NCI-H2081 treated with DMSO at 0.1 percent for 48 hours (cell line): Measurements from ENCODE around the gene TMEM86B.
"Not testable (repeated sequence)": the region's sequence is repeated elsewhere in the genome, so short reads cannot be mapped to it uniquely, and the experiment has no call there.

Experiments
- DNase-seq: peaks from one replicate; lab custom pipeline; 2025; lab: John Stamatoyannopoulos, UW

TMEM86B gene

DNA sequence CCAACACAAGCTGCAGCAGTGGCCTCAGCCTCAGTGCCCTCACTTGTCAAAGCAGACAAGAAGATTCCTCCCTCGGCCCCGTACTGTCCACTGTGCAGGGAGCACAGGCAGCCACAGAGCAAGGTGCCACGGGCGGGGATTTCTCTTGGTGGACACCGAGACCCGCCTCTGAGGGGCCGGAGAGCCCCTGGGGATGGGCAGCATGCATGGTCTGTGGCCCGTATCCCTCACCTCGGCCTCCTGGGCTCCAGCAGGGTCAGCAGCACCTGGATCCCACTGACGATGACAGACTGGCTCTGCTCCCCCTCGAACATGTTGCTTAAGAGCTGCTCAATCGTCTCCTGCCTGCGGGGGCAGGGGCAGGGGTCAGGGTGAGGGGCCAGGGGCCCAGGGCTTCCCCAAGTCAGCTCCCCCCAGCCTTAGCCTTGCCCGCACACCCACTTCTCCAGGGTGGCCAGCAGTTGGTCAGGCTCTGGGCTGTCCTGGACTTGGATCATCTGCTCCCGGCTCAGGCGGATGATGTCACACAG, 13.4 kb upstream of the TMEM86B start:
- no peak for DNase-seq

DNA sequence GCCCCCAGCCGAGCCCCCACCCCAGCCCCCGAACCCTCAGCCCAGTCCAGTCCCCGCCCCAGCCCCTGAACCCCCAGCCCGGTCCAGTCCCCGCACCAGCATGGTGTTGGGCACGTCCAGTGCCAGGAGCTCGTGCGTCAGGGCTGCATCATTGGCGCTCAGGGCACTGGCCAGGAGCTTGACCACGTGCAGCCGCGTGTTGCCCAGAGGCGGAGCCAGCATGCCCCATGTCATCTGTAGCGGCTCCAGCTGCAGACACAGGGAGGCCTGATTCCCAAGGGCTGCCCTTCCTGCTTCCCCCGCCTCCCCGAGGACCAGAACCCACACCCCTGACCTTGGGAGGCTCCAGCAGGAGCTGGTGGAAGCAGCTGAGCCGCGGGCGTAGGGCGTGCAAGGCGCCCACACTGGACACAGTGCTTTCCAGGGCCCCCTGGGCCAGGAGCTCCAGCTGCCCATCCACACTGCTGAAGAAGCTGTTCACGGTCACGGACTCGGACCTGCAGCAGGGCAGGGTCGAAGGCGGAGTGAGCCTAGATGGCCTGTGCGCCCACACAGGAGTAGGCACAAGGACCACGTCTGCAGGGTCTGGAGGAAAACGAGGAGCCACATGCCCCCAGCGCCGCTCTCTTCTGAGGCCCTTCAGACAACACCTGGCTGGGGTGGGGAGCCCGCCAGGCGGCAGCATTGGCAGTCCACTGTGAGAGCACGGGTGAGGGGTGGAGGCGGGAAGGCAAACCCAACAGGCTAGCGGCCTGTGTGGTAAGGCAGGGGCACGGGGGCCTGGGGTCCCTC, 12.8 kb upstream of the TMEM86B start:
- no peak for DNase-seq

DNA sequence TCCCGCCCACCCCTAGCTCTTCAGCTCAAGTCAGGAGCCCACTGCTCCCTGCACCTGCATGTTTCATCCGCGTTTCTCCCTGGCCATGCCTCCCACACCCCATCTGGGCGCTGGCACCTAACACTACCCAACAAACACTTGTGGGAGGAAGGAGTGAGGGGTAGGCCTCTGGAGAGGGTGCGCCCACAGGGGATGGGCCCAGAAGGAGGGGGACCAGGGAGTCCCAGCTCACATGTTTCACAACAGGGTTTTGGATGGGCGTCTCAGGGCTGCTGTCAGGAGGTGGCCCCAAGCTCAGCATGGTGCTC, 12.1 kb upstream of the TMEM86B start:
- no peak for DNase-seq

- DNase-seq = no peak
Measured at GRCh38 chr19:55239004-55239403, 10.4 kb upstream of the TMEM86B start.

DNA sequence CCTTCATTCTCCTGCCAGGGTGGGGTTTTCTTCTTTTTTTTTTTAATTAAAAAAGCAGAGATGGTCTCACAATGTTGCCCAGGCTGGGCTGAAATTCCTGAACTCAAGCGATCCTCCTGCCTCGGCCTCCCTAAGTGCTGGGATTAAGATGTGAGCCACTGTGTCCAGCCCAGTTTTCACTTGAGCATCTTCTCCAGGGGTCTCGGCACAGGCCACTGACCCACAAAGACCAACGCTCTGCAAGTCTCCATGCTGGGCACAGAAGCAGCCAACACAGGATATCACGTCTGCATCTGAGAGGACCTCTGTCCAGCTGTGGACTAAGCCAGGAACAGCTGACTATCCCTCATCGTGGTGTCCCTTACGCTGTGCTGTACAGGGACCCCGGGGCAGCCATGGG, 9.5 kb upstream of the TMEM86B start:
- DNase-seq = no peak

DNA sequence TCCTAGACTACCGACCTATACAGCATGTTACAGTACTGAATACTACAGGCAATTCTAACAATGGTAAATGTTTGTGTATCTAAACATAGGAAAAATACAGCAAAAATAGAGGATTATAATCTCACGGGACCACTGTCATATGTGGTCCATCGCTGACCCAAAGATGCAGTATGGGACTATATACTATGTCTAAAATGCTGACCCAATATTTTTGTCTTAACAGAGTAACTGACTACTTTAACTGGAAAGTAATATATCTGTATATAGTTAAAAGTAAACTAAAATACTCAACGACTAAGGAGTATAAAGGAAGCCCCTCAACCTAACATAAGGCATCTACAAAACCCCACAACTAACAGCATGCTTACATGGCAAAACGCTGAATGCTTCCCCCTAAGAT, 4.4 kb upstream of the TMEM86B start:
- no peak for DNase-seq

DNA sequence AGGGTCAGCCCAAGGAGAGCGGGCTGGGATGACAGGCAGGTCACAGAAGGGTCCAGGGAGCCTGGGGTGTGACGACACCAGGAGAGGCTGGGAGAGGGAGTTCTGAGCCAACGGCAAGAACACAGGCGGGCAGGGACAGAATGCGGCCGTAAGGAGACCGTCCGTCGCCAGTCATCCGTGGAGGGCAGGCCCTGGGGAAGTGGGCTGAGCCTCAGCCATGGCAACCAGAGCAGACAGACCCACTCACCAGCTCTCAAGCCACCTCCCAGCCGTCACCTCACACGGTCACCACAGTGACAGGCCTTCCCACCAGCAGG, 3.7 kb upstream of the TMEM86B start:
- no peak for DNase-seq

- DNase-seq = no peak
Measured at GRCh38 chr19:55231391-55232285, 3.1 kb upstream of the TMEM86B start.

- DNase-seq = no peak
Measured at GRCh38 chr19:55230780-55231179, 2.2 kb upstream of the TMEM86B start.

GRCh38 chr19:55230329-55230728, 1.8 kb upstream of the TMEM86B start:
- DNase-seq = no peak

DNA sequence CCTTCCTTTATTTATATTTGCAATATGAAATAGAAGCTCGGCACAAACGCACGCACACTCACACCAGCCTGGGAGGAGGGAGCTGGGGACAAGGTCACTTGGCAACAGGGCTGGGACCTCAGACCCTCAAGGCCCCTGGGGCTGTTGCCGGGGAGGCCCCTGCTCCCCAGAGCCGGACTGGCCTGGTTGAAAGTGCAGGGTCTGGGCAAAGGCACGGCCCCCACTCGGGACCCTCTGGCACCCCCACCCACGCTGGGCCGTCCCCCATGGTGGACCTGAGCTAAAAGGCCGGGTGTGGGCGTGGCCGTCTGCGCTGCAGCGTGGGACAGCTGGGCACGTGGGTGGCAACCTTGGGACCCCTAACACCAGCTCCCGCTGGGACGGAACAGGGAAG, 1.2 kb upstream of the TMEM86B start:
- no peak for DNase-seq

- no peak for DNase-seq
Measured at GRCh38 chr19:55229145-55229788, 704 bp upstream of the TMEM86B start.

DNA sequence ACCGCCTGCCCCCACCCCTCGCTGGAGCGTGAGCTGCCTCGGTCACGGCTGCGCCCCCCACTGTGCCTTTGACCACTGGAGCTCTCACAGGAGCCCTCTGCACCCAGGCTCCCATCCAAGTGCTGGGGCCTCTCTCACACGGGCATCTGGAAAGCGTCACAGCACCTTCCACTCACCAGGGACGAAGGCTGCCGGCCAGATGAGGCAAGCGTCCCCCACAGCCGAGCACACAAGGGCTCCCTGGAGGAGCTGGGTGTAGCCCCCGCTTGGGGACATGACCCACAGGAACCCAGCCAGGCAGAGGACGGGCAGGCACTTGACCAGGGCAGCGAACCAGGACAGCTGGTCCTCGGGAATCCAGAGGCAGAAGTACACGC, 560 bp downstream of the TMEM86B start:
- DNase-seq = no peak

GRCh38 chr19:55227241-55228014, 1.1 kb downstream of the TMEM86B start:
- DNase-seq = no peak

DNA sequence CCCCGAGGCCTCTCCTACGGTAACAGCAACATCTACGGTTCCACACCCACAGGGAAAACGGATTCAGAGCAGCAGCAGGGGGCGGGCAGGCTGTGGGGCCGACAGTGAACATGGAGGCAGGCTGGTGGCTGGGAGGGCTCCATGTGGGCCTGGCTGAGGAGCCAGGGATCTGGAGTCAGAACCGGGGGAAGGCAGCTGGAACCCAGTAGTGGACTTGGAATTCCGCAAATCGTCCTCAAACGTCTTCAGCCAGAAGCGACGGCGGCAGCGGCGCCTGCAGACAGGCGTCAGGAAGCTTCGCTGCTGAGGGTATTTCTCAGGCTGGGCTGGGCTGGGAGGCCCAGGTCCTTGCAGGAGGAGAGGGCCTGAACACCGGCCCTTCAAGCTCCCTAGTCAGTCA, 1.8 kb downstream of the TMEM86B start:
- DNase-seq = no peak

DNA sequence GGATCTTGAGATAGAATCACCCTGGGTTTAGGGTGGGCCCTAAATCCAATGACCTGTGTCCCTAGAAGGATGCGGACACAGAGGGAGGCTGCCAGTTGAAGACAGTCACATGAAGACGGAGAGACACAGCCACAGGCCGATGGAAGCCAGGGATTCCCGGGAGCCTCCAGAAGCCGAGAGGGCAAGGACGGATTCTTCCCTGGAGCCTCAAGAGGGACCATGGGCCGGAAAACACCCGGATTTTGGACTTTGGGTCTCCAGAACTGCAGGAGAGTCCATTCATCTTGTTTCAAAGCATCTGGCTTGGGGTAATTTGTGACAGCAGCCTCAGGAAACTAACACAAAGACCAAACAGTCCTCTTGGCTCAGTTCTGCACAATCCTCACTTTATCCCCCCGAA, 2.3 kb downstream of the TMEM86B start:
- no peak for DNase-seq

DNA sequence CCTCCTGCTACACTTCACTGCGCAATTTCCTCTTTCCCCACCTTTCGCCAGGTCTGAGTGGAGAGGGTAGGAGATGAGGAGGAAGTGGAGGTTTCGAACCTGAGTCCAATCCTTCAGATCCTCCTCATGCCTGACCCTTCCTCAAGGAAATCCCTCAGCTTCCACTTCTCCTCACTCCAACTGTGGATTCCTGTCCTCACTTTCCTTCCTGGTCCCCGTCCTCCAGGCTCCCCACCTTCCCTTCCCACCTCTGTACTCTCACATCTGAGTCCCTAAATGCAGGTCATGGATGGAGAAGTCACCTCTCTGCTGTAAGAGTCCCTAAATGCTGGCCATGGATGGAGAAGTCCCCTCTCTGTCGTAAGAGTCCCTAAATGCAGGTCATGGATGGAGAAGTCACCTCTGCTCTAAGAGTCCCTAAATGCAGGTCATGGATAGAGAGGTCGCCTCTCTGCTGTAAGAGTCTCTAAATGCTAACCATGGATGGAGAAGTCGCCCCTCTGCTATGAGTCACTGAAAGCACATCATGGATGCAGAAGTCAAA, 3.1 kb downstream of the TMEM86B start:
- no peak for DNase-seq

DNA sequence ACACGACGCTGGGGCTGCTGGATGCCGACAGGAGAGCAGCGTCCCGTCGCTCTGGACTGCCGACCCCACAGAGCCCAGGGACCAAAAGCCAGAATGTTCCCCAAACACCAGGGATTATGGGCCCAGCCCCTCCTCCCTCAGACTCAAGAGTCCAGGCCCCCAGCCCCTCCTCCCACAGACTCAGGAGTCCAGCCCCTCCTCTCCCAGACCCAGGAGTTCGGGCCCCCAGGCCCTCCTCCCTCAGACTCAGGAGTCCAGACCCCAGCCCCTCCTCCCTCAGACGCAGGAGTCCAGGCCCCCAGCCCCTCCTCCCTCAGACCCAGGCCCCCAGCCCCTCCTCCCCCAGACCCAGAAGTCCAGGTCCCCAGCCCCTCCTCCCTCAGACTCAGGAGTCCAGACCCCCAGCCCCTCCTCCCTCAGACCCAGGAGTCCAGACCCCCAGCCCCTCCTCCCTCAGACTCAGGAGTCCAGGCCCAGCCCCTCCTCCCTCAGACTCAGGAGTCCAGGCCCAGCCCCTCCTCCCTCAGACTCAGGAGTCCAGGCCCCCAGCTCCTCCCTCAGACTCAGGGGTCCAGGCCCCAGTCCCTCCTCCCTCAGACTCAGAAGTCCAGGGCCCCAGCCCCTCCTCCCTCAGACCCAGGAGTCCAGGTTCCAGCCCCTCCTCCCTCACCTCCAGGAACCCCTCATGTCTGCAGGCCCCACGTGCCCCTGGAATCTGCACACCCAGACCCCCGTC, 3.7 kb downstream of the TMEM86B start:
- DNase-seq = not testable (repeated sequence)

- DNase-seq = no peak
Measured at GRCh38 chr19:55224038-55224665, 4.4 kb downstream of the TMEM86B start.

DNA sequence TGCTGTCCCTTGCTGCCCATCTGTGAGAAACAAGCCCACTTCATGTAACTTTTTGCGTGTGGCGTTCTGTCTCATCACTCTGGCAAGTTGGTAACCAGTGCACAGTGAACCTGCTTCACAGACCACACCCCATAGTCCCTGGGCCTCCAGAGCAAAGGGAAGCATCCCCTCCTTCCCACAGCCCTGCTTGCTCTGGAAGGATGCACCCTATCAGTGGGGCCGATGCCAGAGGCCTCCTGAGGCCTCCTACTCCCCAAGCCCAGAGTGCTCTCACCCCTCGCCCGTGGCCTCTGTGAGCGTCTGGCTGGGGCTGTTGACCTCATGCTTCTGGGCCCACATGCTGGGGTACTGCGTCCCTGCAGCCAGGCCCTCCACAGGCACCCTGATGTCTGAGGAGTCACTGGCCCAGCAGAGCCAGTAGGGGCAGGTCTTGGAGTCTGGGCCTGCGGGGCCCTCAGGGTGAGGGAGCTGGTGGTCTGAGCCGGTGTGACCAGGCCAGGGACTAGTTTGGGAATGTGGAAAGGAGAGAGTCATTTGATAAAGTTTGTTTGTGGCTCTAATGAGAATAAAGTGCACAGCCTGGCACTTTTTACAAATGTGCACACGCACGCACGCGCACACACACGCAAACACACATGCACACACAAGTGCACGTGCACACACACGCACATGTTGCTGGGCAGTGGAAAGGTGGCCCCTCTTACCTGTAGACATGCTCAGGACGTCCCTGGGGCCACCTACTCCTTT, 5.1 kb downstream of the TMEM86B start:
- DNase-seq = no peak
